ENCODE results near the gene CACNB3.

GRCh38 chr12:48775991-48776649, 42.2 kb upstream of the CACNB3 start:
- TF ChIP-seq, protein P1, sequence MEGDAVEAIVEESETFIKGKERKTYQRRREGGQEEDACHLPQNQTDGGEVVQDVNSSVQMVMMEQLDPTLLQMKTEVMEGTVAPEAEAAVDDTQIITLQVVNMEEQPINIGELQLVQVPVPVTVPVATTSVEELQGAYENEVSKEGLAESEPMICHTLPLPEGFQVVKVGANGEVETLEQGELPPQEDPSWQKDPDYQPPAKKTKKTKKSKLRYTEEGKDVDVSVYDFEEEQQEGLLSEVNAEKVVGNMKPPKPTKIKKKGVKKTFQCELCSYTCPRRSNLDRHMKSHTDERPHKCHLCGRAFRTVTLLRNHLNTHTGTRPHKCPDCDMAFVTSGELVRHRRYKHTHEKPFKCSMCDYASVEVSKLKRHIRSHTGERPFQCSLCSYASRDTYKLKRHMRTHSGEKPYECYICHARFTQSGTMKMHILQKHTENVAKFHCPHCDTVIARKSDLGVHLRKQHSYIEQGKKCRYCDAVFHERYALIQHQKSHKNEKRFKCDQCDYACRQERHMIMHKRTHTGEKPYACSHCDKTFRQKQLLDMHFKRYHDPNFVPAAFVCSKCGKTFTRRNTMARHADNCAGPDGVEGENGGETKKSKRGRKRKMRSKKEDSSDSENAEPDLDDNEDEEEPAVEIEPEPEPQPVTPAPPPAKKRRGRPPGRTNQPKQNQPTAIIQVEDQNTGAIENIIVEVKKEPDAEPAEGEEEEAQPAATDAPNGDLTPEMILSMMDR (conservative IDR thresholded peaks at IDR 0.05; ENCODE audit: low read depth, low read length) = no peak
- TF ChIP-seq EZH2 (IDR thresholded peaks at IDR 0.05; ENCODE audit: borderline replicate concordance, low read depth, low read length, poor library complexity, severe bottlenecking) = no peak
